OCI-LY1 (cell line): Measurements from ENCODE around the gene PRKCE.

Experiments used
- H2AFZ ChIP-seq: fragments of 200-600 bp; sonication (generic), shearing (Covaris generic); 2 replicates; pipeline ENCODE4 v1.6.0; 2014; ENCODE audit warnings: antibody characterized with exemption, mild to moderate bottlenecking, low read length
- H3F3A ChIP-seq: fragments of 200-600 bp; sonication (generic), shearing (Covaris generic); 2 replicates; pipeline ENCODE4 v1.6.0; 2014; ENCODE audit warnings: mild to moderate bottlenecking, antibody characterized with exemption, low read length, moderate library complexity; ENCODE audit not compliant: insufficient read depth
- H3K27ac ChIP-seq: fragments of 200-600 bp; sonication (generic); 2 replicates; pipeline ENCODE4 v1.5.1; 2014; ENCODE audit warnings: low read length, mixed run types, mild to moderate bottlenecking, low read depth; ENCODE audit not compliant: poor library complexity, severe bottlenecking
- H3K27me3 ChIP-seq: fragments of 200-600 bp; sonication (generic); 2 replicates; pipeline ENCODE4 v1.6.0; 2014; ENCODE audit warnings: antibody characterized with exemption, mild to moderate bottlenecking, low read length, moderate library complexity; ENCODE audit not compliant: insufficient read depth
- H3K36me3 ChIP-seq: fragments of 200-600 bp; sonication (generic); 2 replicates; pipeline ENCODE4 v1.6.1; 2014; ENCODE audit warnings: mild to moderate bottlenecking, antibody characterized with exemption, low read length, moderate library complexity, mixed read lengths; ENCODE audit not compliant: insufficient read depth
- H3K4me1 ChIP-seq: fragments of 200-600 bp; sonication (generic); 2 replicates; pipeline ENCODE4 v1.5.1; 2014; ENCODE audit warnings: mild to moderate bottlenecking, low read length, moderate library complexity; ENCODE audit not compliant: insufficient read depth, severe bottlenecking
- H3K4me2 ChIP-seq: fragments of 200-600 bp; sonication (generic), shearing (Covaris generic); 2 replicates; pipeline ENCODE4 v1.6.1; 2014; ENCODE audit warnings: low read length
- H3K4me3 ChIP-seq: fragments of 200-600 bp; sonication (generic); 2 replicates; pipeline ENCODE4 v1.5.1; 2014; ENCODE audit warnings: low read length, low read depth, mild to moderate bottlenecking, mixed read lengths; ENCODE audit not compliant: poor library complexity, severe bottlenecking
- H3K79me2 ChIP-seq: fragments of 200-600 bp; shearing (Covaris generic); 2 replicates; pipeline ENCODE4 v1.6.1; 2016; ENCODE audit warnings: mixed run types, low read length, mixed read lengths; ENCODE audit not compliant: insufficient read depth
- H3K9ac ChIP-seq: fragments of 200-600 bp; sonication (generic), shearing (Covaris generic); 2 replicates; pipeline ENCODE4 v1.6.1; 2014; ENCODE audit warnings: mild to moderate bottlenecking, low read length, mixed read lengths
- H3K9me2 ChIP-seq: fragments of 200-600 bp; sonication (generic), shearing (Covaris generic); 2 replicates; pipeline ENCODE4 v1.6.1; 2014; ENCODE audit warnings: low read depth, mild to moderate bottlenecking, low read length, mixed read lengths
- H3K9me3 ChIP-seq: fragments of 200-600 bp; shearing (Covaris generic); 2 replicates; pipeline ENCODE4 v1.6.1; 2014; ENCODE audit warnings: low read length, mixed read lengths
- H4K20me1 ChIP-seq: fragments of 200-600 bp; sonication (generic), shearing (Covaris generic); 2 replicates; pipeline ENCODE4 v1.6.0; 2016; ENCODE audit warnings: mild to moderate bottlenecking, low read length; ENCODE audit not compliant: insufficient read depth
- EZH2 ChIP-seq: fragments of 200-600 bp; sonication (generic), shearing (Covaris generic); IDR thresholded peaks from 2 replicates; pipeline ENCODE4 v1.8.0; 2017; ENCODE audit warnings: borderline replicate concordance, mixed run types, mild to moderate bottlenecking, antibody characterized with exemption, low read length, moderate library complexity, mixed read lengths
- TF ChIP-seq, protein P1 (sequence below): fragments of 200-600 bp; sonication (generic), shearing (Covaris generic); IDR thresholded peaks from 2 replicates; pipeline ENCODE4 v1.5.1; 2017; ENCODE audit warnings: mild to moderate bottlenecking, antibody characterized with exemption, low read length, moderate library complexity, mixed read lengths

Gene PRKCE

GRCh38 chr2:46071074-46071473 is 419.6 kb downstream of the PRKCE start:
- no peaks in the 10 kb centered on the region for H4K20me1 ChIP-seq
- H3K27me3 ChIP-seq, result no peaks in the 10 kb centered on the region
- no peaks in the 10 kb centered on the region for H3K79me2 ChIP-seq
- H3K36me3 ChIP-seq, result no peaks in the 10 kb centered on the region
- no peaks in the 10 kb centered on the region for H3F3A ChIP-seq
- no peaks in the 10 kb centered on the region for H3K9me3 ChIP-seq
- no peaks in the 10 kb centered on the region for H3K4me1 ChIP-seq
- H3K4me2 ChIP-seq, result no peak overlapping the region
- no peak overlapping the region for H3K27ac ChIP-seq
- TF ChIP-seq, protein P1, sequence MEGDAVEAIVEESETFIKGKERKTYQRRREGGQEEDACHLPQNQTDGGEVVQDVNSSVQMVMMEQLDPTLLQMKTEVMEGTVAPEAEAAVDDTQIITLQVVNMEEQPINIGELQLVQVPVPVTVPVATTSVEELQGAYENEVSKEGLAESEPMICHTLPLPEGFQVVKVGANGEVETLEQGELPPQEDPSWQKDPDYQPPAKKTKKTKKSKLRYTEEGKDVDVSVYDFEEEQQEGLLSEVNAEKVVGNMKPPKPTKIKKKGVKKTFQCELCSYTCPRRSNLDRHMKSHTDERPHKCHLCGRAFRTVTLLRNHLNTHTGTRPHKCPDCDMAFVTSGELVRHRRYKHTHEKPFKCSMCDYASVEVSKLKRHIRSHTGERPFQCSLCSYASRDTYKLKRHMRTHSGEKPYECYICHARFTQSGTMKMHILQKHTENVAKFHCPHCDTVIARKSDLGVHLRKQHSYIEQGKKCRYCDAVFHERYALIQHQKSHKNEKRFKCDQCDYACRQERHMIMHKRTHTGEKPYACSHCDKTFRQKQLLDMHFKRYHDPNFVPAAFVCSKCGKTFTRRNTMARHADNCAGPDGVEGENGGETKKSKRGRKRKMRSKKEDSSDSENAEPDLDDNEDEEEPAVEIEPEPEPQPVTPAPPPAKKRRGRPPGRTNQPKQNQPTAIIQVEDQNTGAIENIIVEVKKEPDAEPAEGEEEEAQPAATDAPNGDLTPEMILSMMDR, result no peak
- no peak for TF ChIP-seq EZH2
- H2AFZ ChIP-seq, result no peak overlapping the region
- no peak overlapping the region for H3K4me3 ChIP-seq
- H3K9ac ChIP-seq, result no peak overlapping the region
- no peaks in the 10 kb centered on the region for H3K9me2 ChIP-seq

DNA sequence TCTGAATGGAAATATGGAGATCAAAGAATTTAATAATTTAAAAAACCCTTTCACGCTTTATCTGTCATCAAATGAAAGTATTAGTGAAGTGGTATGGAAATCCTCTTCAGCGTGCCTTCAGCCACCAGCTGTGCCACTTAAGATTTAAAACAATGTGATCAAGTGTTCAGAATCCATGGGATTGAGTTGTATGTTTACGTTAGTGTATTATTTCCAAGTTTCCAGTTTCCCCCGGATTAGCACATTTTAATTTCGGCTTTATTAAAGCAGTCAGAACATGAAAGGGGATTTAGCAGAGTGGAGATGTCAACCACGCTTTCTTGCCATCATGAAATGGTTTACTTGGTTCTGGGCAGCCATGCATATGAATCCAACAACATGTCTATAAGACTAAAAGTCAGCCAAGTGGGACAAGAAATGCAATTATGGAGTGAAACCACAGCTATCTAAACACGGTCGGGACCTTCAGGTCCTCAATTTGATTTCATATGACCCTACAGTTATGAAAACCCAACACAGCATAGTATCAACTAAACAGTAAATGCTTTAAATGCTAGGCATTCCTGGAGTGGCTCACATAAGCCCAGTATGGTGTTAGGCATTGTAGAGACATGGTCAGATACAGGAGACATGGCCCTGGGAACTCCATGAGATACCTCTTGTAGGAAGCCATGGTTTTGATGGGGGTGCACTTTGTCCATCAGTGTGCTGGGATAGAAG is 420.8 kb downstream of the PRKCE start:
- H3K4me3 ChIP-seq, result no peak overlapping the region
- no peaks in the 10 kb centered on the region for H3K36me3 ChIP-seq
- H3K9me2 ChIP-seq, result no peaks in the 10 kb centered on the region
- no peak overlapping the region for H3K27ac ChIP-seq
- H3K27me3 ChIP-seq, result no peaks in the 10 kb centered on the region
- no peak overlapping the region for H3K4me2 ChIP-seq
- H3K4me1 ChIP-seq, result no peaks in the 10 kb centered on the region
- no peaks in the 10 kb centered on the region for H4K20me1 ChIP-seq
- H3K79me2 ChIP-seq, result no peaks in the 10 kb centered on the region
- no peak overlapping the region for H2AFZ ChIP-seq
- TF ChIP-seq, protein P1, result no peak
- TF ChIP-seq EZH2, result no peak
- no peaks in the 10 kb centered on the region for H3K9me3 ChIP-seq
- no peak overlapping the region for H3K9ac ChIP-seq
- no peaks in the 10 kb centered on the region for H3F3A ChIP-seq

DNA sequence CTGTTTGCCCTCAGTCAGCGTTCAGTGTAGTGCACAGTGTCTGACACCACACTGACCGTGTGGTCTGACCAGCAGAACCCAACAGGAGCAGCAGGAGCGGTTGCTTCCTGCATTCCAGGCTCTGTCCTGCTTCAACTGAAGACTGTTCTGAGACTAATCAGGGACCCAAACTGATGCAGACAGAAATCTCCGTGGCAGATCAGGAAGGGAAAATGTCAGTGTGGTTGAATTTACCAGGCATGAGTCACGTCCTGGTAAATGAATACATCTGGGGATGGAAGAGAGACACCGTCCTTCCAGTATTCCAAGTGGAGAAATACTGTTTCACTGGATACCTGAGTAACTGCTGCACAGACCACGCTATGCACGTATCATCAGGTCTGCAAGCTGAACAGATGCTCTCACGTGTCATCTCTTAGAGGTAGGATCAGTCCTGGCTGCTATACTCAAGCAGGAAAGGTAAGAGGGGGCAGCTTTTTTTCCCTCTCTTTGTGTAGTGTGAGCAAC is 422.1 kb downstream of the PRKCE start:
- Histone ChIP-seq H3K9ac (no peak overlapping the region), H2AFZ (no peak overlapping the region)
- no peak for TF ChIP-seq EZH2
- TF ChIP-seq, protein P1, result no peak

More for the DNA sequence above, 422.1 kb downstream of the PRKCE start:
- Histone ChIP-seq H3K9me3 (no peaks in the 10 kb centered on the region), H3K4me3 (no peak overlapping the region), H4K20me1 (no peaks in the 10 kb centered on the region), H3K27ac (no peak overlapping the region), H3F3A (no peaks in the 10 kb centered on the region), H3K9me2 (no peaks in the 10 kb centered on the region), H3K4me1 (no peaks in the 10 kb centered on the region), H3K36me3 (no peaks in the 10 kb centered on the region), H3K79me2 (no peaks in the 10 kb centered on the region), H3K4me2 (no peak overlapping the region), H3K27me3 (no peaks in the 10 kb centered on the region)
